ENCODE data around the gene ATXN1.
"Not testable (repeated sequence)": the region's sequence is repeated elsewhere in the genome, so short reads cannot be mapped to it uniquely, and the experiment has no call there.

Gene ATXN1

DNA sequence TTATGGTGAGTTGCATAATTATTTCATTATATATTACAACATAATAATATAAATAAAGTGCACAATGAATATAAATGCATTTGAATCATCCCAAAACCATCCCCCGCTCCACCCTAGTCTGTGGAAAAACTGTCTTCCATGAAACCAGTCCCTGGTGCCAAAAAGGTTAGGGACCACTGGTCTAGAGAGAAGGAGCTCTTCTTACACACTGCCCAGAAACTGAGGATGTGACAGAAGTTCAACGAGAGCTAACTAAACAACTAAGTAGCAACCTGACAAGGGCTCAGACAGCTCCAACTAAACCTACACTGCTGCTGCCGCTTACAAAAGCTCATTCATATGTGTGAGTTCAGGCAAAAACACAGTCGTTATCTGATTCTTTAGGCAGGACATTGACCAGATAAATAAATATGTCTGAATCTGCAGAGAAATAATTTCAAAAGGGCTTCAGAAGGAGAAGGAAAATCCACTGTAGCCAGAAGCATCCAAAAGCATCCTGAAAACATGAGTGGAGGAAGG is 125.9 kb downstream of the ATXN1 start:
- DNase-seq = no peak

DNA sequence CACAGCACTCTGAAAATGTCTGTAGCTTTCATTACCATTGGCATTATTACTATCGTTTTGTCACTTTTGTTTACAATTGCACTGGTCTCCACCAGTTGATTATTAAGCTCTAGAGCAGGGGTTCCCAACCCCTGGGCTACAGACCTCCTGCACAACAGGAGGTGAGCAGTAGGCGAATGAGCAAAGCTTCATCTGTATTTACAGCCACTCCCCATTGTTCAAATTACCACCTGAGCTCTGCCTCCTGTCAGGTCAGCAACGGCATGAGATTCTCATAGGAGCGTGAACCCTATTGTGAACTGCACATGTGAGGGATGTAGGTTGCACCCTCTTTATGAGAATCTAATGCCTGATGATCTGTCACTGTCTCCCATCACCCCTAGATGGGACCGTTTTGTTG is 126.4 kb downstream of the ATXN1 start:
- no peak for DNase-seq

DNA sequence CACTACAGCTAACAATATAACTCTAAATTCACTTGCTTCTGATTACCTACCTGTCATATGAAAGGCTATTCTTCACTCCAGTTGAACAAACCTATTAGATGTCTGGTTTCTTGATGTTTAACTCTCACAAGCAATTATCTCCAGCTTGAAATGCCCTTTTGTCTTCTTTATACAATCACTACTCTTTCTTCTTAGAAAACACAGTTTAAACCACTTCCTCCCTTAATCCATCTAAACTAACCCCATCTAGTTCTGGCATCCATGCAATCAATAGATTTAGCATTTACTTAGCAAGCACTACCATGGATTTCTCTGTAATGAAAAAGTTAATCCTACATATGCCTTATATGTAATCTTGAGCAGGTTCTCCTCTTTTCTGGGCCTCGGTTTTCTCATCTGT is 127.3 kb downstream of the ATXN1 start:
- DNase-seq = no peak

DNA sequence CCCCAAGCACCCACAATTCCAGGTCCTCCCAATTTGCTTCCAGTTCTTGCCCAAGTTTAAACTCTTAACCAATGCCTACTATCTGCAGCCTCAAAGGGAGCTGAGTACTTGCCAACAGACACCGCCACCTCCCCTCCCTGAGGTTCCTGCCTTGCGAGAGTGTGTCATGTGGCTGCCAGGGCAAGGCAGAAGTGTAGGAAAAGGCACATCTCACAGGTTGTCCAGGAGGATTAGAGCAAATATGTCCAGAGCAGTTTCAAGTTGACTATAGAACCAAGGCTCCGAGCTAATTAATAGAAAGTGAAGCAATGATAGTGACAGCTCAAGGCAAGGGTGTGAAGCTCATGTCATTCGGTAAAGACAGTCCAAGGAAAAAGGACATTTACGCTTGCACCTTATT is 127.8 kb downstream of the ATXN1 start:
- DNase-seq = no peak

DNA sequence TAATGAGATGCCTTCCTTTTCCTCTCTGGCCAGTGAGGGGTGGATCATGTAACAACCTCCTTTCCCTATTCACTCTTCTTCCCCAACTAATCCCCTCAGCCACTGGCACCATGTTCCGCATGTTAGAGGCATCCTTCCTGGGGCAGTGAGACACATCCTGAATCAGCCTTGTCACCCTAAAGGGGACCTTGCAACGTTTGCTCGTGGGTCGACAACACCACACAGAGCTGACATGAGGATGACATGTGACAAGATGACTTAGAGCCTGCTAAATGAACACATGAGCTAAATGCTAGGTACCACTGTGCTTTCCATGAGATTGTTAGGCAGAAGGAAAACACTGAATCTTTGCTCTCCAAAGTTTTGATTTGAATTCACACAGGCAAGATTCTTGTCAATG is 129.2 kb downstream of the ATXN1 start:
- DNase-seq = no peak

DNA sequence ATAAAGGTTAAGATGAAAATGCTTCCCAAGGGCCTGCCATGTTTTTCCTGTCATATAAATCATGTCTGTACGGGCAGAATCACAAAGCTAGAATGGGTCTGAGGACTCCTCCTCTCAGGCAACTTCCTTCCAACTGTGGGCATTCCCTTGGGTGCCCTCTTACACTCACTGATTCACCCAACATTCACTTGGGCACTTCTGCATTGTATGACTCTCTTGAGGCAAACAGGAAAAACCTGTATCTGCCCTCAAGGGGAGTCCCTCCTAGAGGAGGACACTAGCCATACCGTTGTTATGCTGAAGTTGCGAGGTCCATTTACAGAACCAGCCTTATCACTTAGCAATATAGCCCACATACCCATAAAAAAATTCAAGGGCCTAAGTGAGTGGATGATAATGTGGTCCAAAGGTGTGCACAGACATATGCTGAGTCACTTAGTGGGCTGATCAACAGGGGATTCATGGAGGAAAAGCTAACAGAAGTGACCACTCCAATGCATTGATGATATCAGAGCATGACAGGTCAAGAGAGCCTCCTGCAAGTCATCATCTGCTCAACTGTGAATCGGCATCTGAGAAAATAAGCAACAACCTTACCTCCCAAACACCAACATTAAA is 131.1 kb downstream of the ATXN1 start:
- no peak for DNase-seq

DNA sequence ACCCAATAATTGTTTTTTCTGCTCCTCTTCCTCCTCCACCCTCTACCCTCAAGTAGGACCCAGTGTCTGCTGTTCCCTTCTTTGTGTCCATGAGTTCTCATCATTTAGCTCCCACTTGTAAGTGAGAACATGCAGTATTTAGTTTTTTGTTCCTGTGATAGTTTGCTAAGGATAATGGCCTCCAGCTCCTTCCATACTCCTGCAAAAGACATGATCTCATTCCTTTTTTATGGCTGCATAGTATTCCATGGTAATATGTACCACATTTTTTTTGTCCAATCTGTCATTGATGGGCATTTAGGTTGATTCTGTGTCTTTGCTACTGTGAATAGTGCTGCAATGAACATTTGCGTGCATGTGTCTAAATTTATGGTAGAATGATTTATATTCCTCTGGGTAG is 132.7 kb downstream of the ATXN1 start:
- not testable (repeated sequence) for DNase-seq

DNA sequence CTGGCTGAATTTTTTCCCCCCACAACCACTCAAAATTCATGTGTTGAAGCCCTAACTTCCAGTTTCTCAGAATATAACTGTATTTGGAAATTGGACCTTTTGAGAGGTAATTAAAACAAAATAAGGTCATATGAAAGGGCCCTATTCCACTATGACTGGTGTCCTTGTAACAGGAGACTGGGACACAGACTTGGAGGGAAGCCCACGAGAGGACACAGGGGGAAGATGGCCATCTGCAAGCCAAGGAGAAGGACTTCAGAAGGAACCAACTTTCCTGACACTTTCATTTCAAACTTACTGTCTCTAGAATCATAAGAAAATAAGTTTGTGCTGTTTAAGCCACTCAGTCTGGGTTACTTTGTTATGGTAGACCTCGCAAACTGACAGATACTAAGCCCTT is 134.6 kb downstream of the ATXN1 start:
- DNase-seq = no peak

DNA sequence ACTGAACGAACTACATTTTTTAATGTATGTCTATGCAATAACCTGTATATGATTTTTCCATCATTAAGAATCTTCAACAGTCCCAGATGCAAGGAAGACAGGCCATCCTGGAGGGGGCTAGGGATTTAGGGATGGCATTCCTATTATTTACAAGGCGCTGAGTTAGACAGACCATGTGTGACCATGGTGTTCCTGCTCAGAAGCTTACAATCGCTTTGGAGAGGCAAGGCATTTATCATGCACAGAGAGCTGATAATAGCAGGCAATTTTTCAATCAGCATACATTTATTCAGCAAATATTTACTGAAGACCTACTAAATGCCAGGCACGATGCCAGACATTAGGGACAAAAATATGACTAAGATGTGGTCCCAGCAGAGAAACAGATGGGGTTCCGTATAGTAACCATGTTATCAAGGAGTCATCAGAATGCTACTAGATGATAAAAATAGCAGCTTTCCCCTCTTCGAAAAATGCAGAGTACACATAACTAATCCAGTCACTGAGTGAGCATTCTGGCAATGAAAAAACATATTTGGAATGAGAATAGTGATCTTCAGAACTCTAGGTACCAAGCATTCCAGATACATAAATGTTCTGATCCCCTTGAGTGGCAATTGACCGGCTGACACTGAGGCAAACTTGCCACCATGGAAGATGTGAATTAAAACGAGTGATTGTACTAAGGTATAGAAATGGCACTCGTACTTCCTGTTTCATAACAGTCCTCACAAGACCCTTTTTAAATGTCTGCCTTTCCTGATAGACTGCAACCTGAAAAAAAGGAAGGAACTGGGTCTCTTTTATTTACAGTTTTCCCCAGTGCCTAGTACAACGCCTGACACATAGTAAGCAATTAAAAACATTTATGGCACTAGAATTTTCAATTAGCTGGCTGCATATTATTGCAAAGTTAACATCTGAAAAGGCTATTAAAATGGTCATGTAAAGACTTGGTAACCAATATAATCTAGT is 135.7 kb downstream of the ATXN1 start:
- no peak for DNase-seq

DNA sequence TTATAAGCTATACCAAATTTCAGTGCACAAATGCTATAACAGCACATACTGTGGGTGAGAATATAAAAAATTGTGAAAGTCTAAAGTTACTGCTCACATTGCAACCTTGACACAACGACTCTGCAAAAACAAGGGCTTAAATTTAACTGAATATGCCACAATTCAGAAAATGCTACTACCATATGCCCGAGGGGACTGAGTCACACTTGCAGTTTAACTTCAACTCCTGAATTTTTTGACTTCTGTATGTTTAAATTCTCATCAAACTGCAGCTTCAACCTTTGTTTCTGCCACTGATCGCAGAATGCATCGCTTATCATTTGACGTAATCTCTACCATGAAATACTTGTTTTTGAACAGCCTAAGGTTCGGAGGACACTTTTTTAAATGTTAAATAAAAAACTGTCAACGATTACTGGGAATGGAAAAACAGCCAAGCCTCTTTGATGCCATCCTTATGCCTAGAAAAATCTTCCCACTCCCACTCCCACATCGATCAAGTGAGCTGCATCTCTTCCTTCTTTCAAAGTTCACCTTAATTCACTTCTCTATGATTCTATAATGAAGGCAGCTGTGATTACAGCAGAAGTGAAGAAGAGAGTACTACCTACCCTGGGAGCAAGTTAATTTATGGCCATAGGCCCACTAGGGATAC is 136.5 kb downstream of the ATXN1 start:
- no peak for DNase-seq

DNA sequence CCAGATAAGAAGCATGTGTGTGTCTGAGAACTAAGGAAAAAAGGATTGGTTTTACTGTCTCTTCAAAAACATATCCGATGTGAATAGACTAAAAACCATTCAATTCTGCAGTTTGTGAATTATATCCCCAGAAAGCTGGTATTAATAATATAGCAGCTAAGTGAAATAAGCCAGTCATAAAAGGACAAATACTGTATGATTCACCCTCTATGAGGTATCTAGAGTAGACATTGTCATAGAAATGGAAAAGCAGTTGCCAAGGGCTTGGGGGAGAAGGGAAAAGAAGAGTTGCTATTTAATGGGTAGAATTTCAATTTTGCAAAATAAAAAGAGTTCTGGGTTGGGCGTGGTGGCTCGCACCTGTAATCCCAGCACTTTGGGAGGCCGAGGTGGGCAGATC is 137.5 kb downstream of the ATXN1 start:
- DNase-seq = no peak

DNA sequence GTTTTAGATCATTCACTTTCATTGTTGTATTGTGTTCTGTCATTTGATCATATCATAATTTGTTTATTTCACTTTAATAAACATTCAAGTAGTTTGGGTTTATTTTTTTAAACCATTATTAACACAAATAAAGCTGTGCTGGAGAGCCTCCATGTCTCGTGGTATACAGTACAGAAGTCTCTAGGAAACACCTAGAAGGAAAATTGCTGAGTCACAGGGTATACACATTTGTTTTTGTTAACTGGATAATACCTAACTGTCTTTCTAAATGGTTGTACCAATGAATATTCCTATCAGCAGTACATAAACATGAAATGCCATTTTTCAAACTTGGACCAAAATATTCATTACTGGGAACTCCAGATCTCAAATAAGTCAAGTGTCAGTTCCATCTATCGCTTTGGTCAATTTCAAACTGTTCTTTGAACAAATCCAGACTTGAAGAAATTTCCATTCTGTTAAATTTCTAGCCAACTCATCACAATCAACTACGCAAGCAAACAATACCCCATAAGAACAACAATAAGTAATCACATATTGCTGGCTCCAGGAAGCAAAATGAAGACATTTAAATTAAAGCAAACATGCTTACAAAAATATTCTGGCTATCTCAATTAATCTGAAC is 138.1 kb downstream of the ATXN1 start:
- DNase-seq = no peak

DNA sequence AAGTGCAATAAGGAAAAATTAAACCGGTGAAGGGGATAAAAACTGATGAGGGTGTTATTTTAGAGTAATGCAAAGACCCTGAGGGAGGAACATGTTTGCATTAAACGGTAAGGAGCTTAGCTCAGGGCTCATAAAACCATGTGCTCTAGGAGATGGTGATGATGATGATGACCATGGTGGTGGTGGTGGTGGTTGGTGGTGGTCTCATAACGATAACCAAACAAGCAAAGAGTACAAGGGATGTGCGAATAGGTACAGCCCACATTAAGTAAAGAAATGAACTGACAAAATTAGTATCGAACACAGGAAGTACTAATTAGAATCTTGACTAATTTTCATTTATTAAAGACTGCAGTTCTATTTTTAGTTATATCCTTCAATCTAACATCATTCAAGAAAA is 139.1 kb downstream of the ATXN1 start:
- no peak for DNase-seq

DNA sequence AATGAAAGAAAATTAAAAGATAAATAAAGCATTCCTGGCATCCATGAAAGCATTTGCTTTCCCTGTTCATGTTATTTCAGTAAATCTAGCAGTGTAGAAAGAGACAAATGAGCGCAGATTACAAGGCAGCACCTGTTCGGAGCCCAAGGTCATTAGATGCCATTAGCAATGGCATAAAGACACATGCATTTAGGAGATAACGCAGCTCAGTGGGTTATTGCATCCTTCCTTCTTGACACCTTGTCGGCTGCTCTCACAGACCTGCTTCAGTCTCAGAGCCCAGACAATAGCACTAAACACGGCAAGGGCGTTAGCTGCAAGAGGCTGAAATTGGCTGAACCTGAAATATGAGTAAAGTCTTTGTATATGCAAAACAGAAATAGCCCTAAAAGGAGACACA is 140.3 kb downstream of the ATXN1 start:
- DNase-seq = no peak

DNA sequence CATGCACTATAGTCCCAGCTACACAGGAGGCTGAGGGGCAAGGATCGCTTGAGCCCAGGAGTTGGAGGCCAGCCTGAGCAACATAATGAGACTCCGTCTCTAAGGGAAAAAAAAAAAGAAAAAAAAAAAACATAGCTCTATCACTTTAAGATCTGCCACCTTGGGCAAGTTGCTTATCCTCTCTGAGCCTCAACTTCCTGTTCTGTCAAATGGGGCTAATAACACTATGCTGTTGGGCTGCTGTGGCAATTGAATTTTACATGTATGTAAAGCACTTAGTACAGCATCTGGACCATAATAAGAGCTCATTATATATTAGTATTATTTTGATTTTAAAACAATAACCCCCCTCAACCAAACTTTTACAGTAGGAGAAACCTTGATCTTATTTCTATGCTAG is 141.5 kb downstream of the ATXN1 start:
- DNase-seq = no peak

DNA sequence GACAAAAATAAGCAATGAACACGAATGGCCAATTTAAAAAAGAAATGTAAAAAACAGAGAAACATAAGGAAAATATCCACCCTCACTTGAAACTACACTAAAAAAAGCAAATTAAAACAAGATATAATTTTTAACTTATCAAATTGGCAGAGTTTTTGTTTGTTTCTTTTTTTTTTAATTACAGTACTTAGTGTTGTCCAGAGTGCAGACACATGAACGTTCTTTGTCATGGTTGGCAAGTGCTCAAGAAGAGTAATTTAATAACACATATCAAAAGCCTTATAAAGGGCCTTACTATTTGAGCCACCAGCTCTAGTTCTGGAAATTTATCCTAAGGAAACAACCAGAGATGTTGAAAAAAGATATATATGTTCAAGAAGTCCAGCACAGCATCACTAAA is 142.3 kb downstream of the ATXN1 start:
- no peak for DNase-seq

DNA sequence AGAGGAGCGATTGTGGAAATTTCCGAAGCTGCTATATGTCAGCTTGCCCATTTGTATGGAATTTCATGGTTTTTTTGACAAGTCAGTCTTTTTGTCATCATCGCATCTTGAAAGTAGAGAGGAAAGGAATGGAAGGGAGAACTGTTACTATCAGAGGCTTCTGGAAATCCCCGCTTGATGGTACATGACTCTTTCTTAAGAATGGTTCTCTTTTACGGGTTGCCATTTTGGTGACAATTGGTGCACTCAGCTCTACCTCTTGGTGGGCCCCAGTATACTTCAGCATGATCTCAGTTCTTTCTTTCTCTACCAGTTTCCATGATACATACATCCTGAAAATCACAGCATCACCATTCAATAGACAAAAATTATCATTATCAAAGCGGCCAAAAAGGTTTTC is 146.0 kb downstream of the ATXN1 start:
- not testable (repeated sequence) for DNase-seq

DNA sequence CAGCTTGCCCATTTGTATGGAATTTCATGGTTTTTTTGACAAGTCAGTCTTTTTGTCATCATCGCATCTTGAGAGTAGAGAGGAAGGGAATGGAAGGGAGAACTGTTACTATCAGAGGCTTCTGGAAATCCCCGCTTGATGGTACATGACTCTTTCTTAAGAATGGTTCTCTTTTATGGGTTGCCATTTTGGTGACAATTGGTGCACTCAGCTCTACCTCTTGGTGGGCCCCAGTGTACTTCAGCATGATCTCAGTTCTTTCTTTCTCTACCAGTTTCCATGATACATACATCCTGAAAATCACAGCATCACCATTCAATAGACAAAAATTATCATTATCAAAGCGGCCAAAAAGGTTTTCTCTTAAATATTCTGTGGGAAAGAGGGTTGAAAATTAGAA is 147.1 kb downstream of the ATXN1 start:
- not testable (repeated sequence) for DNase-seq

DNA sequence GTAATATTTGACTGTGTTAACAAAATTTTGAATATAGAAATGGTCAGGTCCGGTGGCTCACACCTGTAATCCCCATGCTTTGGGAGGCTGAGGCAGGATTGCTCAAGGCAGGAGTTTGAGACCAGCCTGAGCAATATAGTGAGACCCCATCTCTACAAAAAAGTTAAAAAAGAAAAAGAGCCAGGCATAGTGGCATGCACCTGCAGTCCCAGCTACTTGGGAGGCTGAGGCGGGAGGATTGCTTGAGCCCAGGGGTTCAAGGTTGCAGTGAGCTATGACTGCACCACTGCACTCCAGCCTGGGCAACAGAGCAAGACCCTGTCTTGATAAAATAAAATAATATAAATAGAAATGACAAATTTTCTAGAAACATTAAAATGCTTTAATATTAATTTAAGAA is 147.8 kb downstream of the ATXN1 start:
- not testable (repeated sequence) for DNase-seq

DNA sequence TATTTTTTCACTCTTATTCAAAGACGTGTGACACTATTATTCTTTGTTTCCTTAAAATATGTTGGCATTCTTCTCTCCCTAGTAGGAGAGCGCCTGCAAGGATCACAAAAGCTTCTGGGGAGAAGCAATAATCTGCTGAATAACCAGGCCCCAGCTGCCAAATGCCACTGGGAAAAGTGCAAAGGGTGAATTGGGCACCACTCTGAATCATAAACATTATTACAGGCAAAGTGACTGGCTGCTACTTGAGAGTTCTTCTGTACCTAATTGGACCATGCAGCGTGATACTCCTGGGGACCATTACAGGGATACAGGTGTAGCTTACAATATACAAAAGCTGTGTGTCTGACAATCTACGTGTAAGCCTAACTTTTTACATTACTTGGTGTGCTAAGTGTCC is 152.8 kb downstream of the ATXN1 start:
- no peak for DNase-seq

DNA sequence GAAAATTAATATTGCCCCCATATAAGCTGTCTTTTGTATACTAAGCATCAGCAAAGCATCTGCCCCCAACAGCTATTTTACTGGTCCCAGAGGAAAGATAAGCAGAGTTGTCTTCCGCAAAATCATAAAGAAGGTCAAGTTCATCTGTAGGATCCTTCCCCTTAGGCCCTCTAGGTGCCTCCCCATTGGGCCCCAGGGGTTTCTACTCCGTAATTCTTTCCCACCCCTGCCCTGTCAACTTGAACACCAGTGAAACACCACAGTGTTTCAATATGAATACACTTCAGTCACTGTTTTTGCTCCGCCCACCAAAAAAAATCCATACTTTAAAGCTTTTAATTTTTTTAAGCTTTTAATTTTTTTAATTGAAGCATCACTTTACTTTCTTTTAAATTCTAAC is 159.2 kb downstream of the ATXN1 start:
- DNase-seq = no peak

DNA sequence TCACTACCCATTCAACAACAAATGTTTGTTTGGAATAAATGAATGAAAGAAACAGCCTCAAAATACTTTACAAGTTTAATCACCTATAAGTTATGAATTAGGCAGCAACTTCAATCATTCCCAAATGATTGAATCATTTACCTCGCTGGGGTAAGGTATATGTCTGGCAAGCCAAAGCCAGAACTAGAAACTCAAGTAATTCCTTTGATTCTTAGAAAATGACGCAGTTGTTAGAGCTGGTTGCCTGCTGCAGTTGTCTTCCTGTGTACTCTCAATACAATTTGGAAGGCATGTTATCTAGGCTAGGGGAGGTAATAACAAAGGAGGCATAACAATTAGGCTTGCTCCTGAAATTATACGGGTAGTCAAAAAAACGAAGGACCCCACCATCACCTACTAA is 160.6 kb downstream of the ATXN1 start:
- no peak for DNase-seq

DNA sequence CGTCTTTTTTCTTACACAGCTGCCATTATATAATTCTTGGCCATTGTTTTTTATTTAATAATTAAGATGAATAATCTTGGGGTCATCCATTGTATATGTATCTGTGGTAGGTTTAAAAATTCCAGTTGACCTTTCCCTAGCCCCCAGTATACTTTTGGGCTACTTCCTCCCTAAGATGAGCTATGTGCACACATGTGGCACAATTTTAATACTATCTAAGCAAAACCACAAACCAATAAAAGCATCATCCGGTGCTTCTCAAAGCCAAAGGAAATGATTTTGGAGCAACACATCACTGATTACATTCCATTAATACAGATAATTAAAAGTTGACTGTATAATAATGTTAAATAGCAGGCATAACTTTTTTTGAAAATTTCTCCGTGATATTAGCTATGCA is 161.2 kb downstream of the ATXN1 start:
- DNase-seq = no peak

All from effector CD8-positive, alpha-beta T cell (primary cell).